SW 1271 (cell line): ENCODE data around the gene PLLP.
"Not testable (repeated sequence)": the region's sequence is repeated elsewhere in the genome, so short reads cannot be mapped to it uniquely, and the experiment has no call there.

ENCODE experiments used
- DNase-seq, 2 experiments: peaks; one replicate each; lab custom pipeline; 2025; lab: John Stamatoyannopoulos, UW

PLLP gene

DNA sequence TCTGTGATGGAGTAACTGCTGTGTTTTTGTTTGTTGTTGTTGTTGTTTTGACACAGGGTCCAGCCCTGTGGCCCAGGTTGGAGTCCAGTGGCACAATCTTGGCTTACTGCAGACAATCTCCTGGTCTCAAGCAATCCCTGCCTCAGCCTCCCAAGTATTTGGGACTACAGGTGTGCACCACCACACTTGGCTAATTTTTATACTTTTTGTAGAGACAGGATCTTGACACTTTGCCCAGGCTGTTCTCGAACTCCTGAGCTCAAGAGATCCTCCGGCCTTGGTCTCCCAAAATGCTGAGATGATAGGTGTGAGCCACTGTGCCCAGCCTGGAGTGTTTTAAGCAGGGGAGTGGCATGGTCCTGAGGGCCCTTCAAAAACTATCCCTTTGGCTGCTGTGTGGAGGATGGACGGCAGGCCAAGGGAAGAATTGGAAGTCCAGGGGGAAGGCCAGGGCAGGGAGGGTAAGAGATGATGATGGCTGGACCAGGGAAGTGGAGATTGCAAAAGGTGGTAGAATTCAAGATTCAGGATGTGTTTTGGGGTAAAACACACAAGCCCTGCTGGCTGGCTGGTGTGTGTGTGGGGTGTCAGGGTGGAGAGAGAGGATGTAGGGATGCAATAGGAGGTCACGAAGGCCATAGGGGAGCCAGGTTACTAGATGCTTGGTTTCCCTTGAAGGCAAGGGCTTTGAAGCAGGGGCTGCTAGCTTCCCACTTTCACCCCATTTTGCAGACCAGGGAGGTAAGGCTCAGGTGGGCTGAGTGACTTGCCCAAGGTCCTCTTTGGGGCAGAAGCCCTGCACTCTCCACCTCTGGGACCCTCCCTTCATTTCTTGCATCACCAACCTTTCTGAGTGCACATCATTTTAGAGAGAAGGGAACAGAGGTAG, 18.8 kb upstream of the PLLP start:
- no peak for DNase-seq

DNA sequence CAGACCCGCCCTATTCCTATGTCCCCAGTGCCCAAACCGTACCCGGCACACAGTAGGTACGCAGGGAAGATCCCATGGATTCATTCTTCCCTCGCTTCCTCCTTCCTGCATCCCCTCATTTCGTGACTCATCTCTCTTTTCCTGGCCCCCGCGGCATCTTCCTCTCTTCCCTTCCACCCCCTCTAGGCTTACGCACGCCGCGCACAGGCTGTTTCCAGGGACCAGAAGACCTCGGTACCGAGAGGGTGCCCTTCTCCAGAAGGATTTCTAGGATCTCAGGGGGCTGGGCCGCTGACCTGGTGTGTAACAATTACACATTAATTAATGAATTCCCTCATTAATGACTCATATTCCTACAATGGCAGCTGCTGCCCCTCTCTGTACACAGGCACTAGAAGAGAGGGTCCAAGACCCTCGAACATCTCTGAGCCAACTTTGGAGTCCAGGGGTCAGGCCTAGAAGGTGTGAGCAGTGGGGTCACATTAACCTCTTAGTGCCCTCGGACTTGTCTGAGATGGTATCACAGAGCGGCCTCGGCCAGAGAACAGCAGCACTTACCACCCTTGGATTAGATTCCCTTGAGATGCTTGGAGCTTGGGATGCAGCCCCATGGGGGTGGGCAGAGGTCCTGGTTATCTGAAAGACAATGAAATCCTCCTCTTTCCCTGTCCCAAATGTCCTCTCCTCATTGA, 16.8 kb upstream of the PLLP start:
- no peak for DNase-seq

DNA sequence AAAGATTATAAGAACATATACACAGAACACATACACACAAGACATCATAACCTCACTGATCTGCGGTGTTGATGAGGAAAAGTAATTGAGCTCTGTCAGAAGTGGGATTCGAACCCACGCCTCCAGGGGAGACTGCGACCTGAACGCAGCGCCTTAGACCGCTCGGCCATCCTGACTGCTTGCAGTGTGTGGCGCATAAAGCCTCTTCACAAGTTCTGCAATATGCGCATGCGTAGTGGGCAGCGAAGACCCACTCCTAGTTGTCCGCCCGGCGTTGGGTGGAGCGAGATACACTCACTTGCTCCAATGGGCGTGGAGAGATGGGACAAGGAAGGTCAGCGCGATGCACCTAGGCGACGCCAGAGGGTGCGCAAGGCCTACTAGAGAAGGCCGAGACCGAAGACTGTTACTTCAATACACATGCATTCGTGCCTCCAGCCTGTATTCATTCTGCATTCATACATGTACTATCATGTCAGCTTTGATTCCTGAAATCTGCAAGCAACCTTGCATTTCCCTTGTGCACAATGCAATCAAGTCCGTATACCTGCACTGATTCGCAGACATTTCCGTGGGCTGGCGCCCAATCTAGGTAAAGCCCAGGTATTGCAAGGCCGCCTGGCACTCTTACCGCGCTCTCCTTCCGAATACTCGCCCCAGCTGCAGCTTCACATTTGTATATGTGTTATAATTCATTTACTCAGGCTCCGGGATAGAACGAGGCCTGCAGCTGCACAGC, 16.1 kb upstream of the PLLP start:
- peak; percentile 84 to 91 for DNase-seq

DNA sequence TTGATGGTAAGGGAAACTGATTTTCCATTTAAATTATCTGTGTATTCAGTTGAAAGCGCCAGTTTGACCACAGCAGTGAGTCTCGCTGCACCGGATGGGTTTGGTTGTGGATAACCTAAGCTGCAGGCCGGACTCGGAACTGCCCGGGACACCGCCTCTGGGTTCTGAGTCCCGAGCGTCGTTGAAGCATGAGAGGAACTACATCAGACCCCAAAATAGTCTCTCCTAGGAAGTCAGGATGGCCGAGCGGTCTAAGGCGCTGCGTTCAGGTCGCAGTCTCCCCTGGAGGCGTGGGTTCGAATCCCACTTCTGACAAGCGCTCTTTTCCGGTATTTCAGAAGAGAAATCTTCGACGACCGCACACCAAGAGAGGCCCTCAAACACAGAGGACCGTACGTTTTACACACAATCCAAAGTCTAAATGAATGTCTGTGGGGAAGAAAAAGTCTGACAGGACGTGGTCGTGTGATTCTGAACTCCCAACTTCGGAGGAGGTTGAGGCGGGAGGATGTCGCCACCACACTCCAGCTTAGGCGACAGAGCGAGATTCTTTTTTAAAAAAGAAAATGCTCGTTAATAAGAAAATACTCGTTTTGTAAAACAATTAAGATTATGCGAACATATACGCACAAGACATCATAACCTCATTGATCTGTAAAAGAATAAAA, 15.4 kb upstream of the PLLP start:
- DNase-seq: peak; percentile 83 to 90

DNA sequence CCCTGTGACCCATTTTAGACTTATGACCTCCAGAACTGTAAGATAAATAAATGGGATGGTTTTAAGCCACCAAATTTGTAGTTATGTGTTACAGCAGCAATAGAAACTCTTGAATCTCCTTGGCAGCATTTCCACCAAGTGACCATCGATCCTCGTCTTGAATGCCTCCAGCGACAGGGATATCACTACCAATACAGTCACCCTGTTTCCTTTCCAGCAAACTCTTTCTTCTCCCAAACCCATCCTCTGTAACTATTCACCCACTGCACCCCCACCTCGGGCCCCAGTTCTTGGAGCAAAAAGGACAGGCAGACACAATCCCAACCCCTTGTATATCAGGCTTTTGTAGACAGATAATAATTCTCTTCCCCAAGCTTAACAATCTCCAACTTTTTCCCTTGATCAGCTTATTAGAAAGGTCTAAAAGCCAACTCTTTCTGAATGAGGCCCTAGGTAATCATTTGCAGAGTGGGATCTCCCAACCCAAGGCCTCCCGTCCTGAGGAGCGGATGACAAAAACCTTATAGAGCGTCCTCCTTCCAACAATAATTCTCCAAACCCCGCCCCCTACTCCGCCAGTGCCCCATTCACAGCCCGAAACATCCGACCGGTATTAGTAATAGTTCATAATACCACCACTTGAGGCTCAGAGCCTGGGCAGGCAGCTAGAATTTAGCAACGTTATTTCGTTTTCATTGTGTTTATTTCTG, 14.7 kb upstream of the PLLP start:
- DNase-seq: no peak

DNA sequence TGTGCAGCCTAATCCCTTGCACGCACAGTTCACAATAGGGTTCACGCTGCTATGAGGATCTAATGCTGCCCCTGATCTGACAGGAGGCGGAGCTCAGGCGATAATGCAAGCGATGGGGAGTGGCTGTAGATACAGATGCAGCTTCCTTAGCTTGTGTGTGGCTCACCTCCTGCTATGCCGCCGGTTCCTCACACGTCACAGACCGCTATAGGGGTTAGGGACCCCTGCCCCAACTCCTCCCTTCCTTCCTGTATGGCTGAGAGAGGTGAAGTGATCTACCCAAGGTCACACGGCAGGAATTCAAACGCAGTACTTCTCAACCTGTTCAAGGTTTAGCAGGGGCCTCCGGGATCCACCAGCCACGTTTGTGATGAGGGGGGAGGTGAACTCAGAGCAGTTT, 13.4 kb upstream of the PLLP start:
- DNase-seq: no peak

DNA sequence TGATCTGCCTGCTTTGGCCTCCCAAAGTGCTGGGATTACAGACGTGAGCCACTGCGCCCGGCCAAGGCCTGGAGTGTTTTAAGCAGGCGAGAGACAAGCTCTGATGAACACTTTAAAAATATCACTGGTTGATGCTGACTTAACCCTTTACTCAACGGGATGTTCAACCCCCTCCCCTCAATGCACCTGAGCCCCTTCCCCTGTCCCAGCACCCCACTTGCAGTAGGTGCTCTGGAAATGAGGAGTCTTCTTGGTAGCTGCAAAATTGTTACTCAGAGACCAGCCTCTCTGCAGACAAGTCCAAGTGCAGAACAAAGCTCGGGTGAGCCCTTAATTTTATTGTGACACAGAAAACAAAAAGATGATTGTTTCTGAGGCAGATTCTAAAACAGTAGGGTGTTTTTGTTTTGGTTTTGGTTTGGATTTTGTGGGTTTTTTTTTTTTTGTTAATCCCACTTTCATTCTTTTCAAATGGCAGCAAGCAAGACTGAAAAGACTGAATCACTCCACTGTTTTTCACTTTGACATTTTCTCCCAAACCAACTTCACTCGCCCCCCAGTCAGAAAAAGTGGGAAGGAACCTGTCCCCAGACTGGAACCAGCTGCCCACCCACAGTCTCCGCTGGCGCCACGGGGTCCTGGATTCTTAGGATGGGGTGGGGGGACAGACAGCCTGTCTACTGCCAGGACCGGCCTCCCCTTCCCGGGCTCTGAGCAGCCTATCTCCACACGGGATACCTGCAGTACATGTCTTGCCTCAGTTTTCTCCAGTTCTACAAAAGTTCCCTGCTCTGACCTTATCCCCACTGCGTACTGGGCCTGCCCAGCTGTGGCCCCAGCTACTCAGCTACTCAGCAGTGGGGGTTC, 5.2 kb upstream of the PLLP start:
- DNase-seq: no peak

DNA sequence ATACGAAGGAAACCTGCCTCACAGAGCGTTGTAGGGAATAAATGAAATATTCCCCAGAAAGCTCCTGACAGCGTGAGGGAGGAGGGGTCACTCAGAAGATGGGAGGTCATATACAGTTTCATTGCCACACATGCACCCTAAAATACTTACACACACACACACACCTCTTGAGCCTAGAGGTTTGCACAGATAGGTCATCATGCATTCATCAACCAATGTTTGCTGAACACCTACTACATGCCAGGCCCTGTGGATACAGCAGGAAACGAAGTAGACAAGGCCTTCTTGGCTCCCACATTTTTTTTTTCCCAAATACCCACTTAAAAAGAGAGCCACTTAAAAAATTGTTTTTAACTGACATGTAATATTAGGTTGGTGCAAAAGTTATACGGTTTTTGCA, 907 bp upstream of the PLLP start:
- DNase-seq: no peak

DNA sequence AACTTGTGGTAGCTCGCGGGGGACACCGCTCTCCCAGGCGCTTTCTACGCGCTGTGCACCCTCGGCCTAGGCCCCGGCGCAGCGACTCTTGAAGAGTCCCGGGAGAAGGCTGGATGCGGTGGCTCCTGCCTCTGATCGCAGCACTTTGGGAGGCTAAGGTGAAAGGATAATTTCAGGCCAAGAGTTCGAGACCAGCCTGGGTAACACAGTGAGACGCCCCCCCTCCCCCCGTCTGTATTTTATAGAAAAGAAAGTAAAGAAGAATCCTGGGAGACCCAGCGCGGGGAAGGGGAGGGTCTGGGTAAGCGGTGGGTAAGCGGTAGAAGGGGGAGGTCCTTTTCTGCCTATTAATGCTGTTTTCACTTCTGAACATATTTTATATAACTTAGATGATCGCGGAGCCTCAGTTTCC, 486 bp upstream of the PLLP start:
- DNase-seq: peak in 1 of 2 experiments; percentile 7

DNA sequence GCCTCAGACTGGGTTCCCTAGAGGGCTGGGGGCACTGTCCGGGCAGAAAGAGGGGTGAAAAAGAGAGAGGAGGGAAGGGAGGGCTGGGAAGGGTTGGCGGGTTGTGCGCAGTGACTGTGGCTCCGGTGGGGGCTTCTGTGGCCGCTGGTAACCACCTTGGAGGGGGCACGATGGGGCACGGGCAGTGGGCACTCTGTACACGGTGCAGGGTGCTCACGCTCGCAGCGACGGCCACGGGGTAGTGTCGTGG, 588 bp downstream of the PLLP start:
- no peak for DNase-seq

DNA sequence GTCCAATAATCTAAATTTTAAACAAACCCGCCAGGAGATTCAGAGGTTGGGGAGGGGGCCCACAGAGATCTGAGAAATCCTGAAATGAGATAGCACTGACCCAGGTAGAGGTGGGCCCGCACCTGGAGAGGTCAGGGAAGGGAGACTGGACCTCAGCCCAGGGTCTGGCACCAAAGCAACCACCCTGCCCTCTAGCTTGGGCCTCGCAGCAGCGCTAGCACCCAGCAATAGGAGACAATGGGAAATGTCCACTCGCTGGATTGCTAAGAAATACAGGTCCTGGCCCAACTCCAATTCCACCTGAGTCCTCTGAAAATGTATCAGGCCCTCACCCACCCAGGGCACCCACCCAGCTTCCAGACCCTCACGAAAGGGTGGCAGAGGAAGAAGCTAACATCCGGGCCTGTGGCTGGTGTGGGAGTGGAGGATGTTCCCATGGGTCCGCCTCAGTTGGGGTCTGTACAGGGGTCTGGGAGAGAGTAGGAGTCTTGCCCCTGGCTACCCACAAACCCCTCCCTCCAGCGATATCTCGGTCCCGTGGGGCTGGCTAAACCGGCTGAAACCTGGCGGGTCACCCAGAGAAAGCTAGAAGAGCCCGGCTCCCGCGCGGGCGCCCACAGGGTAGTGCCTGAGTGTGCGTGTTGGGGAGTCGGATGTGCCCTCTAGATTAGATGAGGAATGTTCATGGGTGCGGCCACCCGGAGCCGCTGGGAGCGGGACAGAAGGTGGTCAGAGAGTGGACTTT, 1.1 kb downstream of the PLLP start:
- DNase-seq: no peak

DNA sequence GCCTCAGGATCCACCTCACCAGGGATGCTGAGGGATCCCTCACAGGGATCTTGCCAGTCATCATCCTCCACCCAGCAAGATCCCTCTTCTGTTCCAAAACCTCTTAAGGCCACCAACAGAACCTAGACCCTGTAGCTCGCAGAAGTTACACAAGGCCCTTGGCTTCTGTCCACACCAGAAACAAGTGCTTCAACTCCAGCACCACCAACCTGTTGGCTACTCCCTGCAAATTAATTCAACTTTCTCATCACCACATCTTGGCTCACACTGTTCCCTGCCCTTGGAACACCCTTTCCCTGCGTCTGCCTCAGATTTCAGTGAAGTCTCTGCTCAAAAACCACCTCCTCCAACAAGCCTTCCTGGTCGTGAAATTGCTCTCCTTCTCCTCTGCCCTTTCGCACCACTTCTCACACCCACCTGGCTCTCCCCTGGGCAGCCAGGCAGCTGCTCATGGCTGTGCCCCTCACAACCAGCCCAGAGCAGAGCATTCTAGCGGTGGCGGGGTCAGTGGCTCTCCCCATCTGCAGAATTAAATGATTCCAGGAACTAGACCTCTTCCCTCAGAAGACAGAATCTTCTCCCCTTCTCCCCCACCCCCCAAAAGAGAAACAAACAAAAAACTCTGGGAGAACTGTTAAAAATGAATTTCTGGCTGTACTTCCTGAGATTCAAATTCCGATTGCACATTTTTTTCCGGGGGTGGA, 1.8 kb downstream of the PLLP start:
- DNase-seq: no peak

DNA sequence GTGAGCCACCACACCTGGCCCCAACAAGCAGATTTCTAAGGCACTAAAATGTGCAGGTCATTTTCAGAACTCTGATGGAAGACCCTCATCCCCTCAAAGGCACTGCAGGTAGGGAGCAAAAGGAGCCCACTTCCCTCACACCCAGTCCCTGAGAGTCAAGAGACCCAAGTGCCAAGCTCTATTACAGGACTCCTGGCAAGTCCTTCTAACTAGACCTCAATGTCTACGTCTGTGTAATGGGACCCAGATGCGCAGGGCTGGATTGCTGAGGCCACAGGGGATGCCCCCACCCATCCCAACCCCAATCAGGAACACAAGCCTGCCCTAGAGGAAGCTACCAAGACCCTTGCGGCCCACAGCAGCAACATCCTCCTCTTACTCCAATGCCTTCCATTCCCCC, 2.7 kb downstream of the PLLP start:
- DNase-seq: no peak

DNA sequence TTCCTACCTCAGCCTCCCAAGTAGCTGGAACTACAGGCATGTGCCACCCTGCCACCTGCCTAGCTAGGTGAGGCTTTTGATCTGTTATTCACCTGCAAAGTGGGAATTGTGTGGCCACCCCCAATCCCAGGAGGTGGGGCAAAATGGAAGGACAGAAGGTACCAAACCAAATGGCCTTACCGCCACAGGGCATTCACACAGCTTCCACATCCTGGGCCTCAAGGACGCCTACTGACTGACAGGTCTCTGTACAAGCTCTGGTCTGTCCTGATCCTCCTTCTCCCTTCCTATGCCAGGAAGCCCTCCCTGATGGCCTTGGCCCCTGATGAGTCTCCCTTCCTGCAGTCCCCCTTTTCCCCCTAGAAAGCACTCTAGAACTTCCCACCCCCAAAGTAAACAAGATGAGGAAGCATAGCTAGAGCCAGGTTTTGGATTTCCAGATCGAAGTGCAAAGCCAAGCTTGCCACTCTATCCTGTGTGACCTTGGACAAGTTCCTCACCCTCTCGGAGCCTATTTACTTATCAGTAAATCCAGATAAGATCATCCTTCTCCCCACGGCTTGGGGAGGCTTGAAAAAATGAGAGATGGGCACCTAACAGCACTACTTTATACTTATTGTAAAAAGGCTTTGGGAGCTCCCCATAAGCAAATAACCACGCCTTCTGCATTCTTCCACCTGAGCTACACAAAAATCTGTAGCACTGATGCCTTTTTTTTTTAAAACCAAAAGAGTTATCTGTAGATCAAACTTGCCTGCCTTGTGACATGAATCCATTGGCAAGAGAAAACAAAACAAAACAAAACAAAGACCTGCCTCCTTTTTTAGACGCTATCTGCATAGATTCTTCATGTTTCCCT, 4.5 kb downstream of the PLLP start:
- DNase-seq: no peak

DNA sequence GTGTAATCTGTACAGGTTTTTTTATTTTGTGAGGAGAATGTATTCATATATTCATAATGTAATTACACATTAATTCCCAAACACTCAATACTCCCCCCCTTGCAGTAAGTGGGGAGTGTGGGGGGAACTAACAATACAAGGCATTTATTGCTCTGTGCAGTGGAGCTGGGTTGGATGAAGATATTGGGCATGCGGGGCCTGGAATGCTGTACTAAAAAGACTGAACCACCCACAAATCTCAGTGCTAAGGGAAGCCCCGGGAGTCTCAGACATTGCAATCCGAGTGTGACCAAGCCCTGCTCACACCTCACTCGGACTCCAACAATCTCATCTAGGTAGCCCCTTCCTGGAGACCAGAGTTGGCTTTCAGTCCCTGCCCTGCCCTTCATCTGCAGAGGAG, 6.0 kb downstream of the PLLP start:
- DNase-seq: no peak

DNA sequence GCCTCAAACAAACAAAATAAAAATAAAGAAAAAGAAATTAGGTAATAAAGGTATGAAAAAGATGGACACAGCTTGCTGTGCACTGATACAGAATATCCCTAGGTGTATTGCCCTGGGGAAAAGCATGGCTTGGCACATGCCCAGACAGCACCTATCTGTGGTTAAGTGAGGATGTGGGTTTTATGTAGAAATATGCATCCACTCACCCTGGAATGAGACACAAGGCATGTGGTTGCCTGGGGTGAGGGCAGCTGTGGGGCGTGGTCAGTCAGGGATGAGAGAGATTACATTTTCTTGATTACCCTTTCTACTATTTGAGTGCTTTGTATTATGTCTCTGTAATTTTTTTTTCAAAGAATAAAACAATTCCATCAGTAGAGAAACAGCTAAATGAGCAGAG, 6.9 kb downstream of the PLLP start:
- peak; percentile 57 to 82 for DNase-seq

DNA sequence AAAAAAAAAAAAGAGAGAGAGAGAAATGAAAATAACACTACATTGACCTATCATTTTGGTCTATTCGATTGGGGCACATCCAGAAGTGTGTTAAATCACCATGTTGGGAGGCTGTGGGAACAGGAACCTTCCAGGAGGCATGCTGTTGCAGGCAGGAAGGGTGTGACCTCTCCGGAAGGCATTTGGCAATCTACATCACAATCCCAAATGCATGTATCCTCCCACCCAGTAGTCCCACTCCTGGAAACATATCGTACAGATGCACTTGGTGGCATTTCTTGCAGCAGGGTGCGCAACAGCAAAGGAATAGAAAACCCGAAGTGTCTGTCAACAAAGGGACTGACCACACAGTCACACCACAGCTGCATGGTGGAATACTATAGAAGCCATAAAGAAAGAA, 7.9 kb downstream of the PLLP start:
- DNase-seq: peak in 1 of 2 experiments; percentile 46

DNA sequence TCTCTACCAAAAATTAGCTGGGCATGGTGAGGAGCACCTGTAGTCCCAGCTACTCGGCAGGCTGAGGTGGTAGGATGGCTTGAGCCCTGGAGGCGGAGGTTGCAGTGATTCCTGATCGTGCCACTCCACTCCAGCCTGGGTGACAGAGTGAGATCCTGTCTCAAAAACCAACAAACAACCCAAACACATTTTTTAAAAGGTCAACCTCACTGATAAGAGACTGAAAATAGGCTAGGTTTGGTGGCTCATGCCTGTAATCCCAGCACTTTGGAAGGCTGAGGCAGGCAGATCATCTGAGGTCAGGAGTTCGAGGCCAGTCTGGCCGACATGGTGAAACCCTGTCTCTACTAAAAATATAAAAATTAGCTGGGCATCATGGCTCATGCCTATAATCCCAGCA, 8.5 kb downstream of the PLLP start:
- not testable (repeated sequence) for DNase-seq

DNA sequence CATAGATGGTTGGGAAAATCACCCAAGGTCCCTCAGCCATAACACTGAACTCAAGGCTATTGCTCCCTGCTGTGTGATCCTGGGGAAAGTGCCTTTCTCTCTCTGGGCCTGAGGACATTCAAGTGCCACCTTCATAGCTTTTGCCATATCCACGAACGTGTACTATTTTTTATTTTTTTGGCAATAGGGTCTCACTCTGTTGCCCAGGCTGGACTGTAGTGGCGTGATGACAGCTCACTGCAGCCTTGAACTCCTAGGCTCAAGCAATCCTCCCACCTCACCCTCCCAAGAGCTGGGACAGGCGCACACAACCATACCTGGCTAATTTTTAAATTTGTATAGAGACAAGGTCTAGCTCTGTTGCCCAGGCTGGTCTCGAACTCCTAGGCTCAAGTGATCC, 10.6 kb downstream of the PLLP start:
- no peak for DNase-seq
